ENCODE results near the gene SPSB3.

Gene SPSB3

DNA sequence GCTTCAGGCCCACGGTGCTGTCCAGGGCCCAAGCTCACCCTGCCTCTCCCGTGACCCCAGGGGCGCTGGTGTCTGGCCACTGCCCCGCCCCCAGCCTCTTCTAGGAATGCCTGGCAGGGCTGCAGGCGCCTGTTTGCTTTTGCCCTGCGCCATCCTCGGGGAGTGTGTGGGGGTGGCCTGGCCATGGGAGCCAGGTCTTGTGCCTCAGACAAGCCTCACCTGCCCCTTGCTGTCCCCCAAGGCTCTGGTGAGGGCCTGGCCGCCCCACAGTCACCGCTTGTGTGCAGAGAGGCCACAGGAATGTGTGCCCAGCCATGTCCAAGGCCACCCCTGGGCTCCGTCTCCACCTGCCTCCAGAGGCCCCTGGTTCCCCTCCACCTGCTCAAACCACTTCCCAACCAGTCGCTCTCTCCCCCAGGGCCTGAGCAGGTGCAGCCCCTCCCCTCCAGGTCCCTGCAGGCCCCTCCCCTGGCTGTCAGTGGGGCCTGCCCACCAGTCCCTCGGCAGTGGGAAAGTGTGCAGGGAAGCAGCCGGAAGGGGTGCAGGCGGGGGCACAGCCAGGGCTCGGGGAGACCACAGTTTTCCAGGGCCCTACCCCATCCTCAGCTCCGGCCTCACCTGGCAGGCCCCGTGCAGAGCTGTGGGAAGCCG is 12.0 kb upstream of the SPSB3 start (continued):
- TF ChIP-seq, protein P1, sequence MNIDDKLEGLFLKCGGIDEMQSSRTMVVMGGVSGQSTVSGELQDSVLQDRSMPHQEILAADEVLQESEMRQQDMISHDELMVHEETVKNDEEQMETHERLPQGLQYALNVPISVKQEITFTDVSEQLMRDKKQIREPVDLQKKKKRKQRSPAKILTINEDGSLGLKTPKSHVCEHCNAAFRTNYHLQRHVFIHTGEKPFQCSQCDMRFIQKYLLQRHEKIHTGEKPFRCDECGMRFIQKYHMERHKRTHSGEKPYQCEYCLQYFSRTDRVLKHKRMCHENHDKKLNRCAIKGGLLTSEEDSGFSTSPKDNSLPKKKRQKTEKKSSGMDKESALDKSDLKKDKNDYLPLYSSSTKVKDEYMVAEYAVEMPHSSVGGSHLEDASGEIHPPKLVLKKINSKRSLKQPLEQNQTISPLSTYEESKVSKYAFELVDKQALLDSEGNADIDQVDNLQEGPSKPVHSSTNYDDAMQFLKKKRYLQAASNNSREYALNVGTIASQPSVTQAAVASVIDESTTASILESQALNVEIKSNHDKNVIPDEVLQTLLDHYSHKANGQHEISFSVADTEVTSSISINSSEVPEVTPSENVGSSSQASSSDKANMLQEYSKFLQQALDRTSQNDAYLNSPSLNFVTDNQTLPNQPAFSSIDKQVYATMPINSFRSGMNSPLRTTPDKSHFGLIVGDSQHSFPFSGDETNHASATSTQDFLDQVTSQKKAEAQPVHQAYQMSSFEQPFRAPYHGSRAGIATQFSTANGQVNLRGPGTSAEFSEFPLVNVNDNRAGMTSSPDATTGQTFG (tag by site-specific recombination; IDR thresholded peaks at IDR 0.05; ENCODE audit: borderline replicate concordance), result no peak
- TF ChIP-seq, protein P2, sequence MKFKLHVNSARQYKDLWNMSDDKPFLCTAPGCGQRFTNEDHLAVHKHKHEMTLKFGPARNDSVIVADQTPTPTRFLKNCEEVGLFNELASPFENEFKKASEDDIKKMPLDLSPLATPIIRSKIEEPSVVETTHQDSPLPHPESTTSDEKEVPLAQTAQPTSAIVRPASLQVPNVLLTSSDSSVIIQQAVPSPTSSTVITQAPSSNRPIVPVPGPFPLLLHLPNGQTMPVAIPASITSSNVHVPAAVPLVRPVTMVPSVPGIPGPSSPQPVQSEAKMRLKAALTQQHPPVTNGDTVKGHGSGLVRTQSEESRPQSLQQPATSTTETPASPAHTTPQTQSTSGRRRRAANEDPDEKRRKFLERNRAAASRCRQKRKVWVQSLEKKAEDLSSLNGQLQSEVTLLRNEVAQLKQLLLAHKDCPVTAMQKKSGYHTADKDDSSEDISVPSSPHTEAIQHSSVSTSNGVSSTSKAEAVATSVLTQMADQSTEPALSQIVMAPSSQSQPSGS (tag by site-specific recombination; IDR thresholded peaks at IDR 0.05; ENCODE audit: low read depth), result no peak
- TF ChIP-seq ZNF175 (tag by site-specific recombination; IDR thresholded peaks at IDR 0.05) (no peak), ZNF529 (tag by site-specific recombination; IDR thresholded peaks at IDR 0.05; ENCODE audit: insufficient replicate concordance) (no peak), ZNF555 (tag by site-specific recombination; conservative IDR thresholded peaks at IDR 0.05) (no peak), ZNF302 (tag by site-specific recombination; IDR thresholded peaks at IDR 0.05; ENCODE audit: low read depth) (no peak), ZBTB7A (tag by site-specific recombination; IDR thresholded peaks at IDR 0.05; ENCODE audit: low read depth) (no peak)
- TF ChIP-seq, protein P3, sequence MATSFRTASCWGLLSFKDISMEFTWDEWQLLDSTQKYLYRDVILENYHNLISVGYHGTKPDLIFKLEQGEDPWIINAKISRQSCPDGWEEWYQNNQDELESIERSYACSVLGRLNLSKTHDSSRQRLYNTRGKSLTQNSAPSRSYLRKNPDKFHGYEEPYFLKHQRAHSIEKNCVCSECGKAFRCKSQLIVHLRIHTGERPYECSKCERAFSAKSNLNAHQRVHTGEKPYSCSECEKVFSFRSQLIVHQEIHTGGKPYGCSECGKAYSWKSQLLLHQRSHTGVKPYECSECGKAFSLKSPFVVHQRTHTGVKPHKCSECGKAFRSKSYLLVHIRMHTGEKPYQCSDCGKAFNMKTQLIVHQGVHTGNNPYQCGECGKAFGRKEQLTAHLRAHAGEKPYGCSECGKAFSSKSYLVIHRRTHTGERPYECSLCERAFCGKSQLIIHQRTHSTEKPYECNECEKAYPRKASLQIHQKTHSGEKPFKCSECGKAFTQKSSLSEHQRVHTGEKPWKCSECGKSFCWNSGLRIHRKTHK (tag by site-specific recombination; IDR thresholded peaks at IDR 0.05), result no peak
- TF ChIP-seq, protein P4, sequence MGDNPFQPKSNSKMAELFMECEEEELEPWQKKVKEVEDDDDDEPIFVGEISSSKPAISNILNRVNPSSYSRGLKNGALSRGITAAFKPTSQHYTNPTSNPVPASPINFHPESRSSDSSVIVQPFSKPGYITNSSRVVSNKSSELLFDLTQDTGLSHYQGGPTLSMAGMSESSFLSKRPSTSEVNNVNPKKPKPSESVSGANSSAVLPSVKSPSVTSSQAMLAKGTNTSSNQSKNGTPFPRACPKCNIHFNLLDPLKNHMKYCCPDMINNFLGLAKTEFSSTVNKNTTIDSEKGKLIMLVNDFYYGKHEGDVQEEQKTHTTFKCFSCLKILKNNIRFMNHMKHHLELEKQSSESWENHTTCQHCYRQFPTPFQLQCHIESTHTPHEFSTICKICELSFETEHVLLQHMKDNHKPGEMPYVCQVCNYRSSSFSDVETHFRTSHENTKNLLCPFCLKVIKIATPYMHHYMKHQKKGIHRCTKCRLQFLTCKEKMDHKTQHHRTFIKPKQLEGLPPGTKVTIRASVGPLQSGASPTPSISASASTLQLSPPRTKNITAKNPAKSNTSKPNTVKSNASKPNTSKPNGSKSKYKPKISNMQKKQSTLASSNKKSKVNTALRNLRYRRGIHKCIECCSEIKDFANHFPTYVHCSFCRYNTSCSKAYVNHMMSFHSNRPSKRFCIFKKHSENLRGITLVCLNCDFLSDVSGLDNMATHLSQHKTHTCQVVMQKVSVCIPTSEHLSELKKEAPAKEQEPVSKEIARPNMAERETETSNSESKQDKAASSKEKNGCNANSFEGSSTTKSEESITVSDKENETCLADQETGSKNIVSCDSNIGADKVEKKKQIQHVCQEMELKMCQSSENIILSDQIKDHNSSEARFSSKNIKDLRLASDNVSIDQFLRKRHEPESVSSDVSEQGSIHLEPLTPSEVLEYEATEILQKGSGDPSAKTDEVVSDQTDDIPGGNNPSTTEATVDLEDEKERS (tag by site-specific recombination; IDR thresholded peaks at IDR 0.05), result no peak

DNA sequence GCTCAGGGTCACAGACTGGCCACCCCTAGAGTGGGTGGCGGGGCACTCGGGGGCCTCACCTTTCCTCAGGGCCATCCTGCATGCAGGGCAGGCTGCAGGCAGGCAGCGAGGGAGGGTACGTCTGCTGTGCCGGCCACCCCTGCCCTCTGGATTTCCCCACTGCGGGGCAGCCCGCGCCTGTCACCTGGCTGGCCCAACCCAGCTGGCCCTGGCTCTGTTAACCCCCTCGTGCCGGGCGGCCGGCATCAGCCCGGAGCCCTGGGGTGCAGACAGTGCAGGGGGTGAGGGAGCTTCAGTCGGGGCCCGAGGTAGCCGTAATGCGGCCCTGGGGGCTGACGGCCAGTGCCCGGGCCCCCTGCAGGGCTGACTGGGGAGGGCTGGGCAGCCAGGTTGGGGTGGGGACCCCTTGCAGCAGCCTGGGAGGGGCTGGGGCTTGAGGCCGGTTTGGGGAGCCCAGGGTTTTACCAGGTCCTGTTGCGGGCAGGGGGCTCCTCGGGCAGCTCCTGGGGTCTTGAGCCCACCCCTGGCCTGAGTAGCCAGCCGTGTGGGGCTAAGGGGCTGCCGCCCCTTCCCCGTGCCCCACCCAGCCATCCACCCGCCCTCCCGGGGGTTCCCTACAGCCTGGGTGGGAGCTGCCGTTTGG is 11.3 kb upstream of the SPSB3 start, which contains the start of gene IGFALS:
TSS of gene IGFALS (minus strand) at position 128 of the 643 bp plus-strand sequence. CDS start at position 75, 53 bp downstream.
- TF ChIP-seq, protein P5, sequence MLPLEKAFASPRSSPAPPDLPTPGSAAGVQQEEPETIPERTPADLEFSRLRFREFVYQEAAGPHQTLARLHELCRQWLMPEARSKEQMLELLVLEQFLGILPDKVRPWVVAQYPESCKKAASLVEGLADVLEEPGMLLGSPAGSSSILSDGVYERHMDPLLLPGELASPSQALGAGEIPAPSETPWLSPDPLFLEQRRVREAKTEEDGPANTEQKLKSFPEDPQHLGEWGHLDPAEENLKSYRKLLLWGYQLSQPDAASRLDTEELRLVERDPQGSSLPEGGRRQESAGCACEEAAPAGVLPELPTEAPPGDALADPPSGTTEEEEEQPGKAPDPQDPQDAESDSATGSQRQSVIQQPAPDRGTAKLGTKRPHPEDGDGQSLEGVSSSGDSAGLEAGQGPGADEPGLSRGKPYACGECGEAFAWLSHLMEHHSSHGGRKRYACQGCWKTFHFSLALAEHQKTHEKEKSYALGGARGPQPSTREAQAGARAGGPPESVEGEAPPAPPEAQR (tag by site-specific recombination; IDR thresholded peaks at IDR 0.05), result no peak
- TF ChIP-seq HOXD13 (CRISPR knock-in tag; IDR thresholded peaks at IDR 0.05; ENCODE audit: borderline replicate concordance) (no peak), ZNF654 (tag by site-specific recombination; IDR thresholded peaks at IDR 0.05; ENCODE audit: low read depth) (no peak), KLF16 (tag by site-specific recombination; IDR thresholded peaks at IDR 0.05) (no peak), ZNF211 (tag by site-specific recombination; IDR thresholded peaks at IDR 0.05; ENCODE audit: low read depth) (no peak), ZSCAN16 (tag by site-specific recombination; IDR thresholded peaks at IDR 0.05) (no peak), ZNF747 (tag by site-specific recombination; IDR thresholded peaks at IDR 0.05) (no peak), ZNF623 (tag by site-specific recombination; IDR thresholded peaks at IDR 0.05) (no peak), GLI2 (tag by site-specific recombination; IDR thresholded peaks at IDR 0.05; ENCODE audit: borderline replicate concordance, low read depth) (no peak)
- TF ChIP-seq, protein P6, sequence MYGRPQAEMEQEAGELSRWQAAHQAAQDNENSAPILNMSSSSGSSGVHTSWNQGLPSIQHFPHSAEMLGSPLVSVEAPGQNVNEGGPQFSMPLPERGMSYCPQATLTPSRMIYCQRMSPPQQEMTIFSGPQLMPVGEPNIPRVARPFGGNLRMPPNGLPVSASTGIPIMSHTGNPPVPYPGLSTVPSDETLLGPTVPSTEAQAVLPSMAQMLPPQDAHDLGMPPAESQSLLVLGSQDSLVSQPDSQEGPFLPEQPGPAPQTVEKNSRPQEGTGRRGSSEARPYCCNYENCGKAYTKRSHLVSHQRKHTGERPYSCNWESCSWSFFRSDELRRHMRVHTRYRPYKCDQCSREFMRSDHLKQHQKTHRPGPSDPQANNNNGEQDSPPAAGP (tag by site-specific recombination; IDR thresholded peaks at IDR 0.05), result no peak
- TF ChIP-seq, protein P7, sequence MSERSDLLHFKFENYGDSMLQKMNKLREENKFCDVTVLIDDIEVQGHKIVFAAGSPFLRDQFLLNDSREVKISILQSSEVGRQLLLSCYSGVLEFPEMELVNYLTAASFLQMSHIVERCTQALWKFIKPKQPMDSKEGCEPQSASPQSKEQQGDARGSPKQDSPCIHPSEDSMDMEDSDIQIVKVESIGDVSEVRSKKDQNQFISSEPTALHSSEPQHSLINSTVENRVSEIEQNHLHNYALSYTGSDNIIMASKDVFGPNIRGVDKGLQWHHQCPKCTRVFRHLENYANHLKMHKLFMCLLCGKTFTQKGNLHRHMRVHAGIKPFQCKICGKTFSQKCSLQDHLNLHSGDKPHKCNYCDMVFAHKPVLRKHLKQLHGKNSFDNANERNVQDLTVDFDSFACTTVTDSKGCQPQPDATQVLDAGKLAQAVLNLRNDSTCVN (tag by site-specific recombination; optimal IDR thresholded peaks at IDR 0.05), result no peak
- H3K4me3 ChIP-seq (ENCODE audit: low read depth, low read length), result no peak within 1 kb of the TSS
- CTCF ChIA-PET, result interaction anchor here (0.6 kb wide), 1 partner anchor 158 kb away, joined by 3 read pairs; no protein-coding TSS in a partner anchor
- H3K36me3 ChIP-seq (ENCODE audit: control insufficient read depth in 2 of 2, insufficient read depth in 1 of 2, low read length in 2 of 2), result peaks cover 0 to 18% of the 10 kb centered on the region in 2 experiments; a peak in 2 of 3 replicates
- no peaks in the 10 kb centered on the region for H3K4me1 ChIP-seq (ENCODE audit: control insufficient read depth, insufficient read depth, low read length)
- POLR2A ChIA-PET, result interaction anchor here (0.5 to 3.8 kb wide), 3 partner anchors 10 to 27 kb away, joined by 4 to 19 read pairs (median 5); partner anchors contain the start of genes NUBP2 and SPSB3
- no peaks in the 10 kb centered on the region for H3K9me3 ChIP-seq (ENCODE audit: control insufficient read depth, insufficient read depth, low read depth, low read length)
- no peak within 1 kb of the TSS for H3K27ac ChIP-seq (ENCODE audit: extremely low read depth, low read depth, low read length)
